ENCODE measurements around the gene ACHE.
A peak's percentile ranks its signal among the peaks of the same experiment; 100 is the strongest.

Gene ACHE

DNA sequence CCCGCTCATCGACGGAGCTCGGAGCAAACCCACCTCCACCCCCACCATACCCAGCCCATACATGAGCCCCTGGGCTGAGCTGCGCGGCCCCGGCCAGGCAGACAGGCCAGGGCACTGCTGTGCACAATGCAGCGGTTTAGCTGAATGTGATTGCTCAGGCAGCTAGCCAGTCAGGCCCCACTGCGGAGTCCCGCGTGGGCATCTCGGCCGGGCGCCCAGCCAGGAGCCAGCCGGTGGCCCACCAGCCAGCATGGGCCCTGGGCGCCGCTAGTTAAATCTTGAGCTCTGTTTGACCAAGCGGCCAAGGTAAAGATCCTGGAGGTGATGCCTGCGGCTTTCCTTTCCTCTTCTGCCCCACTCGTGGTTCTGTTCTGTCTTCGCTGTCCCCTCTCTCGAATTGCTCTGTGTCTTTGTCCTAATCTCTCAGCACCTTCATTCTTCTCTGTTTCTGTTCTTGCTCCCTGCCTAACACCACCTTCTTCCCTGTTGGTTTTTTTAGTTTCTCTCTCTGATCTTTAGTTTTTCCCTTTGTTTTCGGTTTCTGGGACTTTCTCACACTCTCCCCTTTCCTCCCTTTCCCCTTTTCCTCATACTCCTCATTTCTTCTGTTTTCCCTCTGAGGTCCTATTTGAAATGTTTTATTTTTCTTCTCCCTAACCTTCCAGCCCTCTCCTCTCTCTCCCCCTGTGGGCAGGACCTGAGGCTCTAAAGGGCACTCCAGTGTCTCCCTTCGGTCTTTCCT, 12.7 kb downstream of the ACHE start:
- no peak for TF ChIP-seq ZNF274 (IDR thresholded peaks at IDR 0.05; ENCODE audit: low read depth, low read length)

GRCh38 chr7:100882201-100882600, 13.5 kb downstream of the ACHE start:
- TF ChIP-seq ZNF274 (IDR thresholded peaks at IDR 0.05; ENCODE audit: low read depth, low read length): no peak
- no peak overlapping the region for H3K4me3 ChIP-seq (ENCODE audit: low read length)

More for the DNA sequence above, 12.7 kb downstream of the ACHE start:
- H3K4me3 ChIP-seq (ENCODE audit: low read length): no peak overlapping the region

DNA sequence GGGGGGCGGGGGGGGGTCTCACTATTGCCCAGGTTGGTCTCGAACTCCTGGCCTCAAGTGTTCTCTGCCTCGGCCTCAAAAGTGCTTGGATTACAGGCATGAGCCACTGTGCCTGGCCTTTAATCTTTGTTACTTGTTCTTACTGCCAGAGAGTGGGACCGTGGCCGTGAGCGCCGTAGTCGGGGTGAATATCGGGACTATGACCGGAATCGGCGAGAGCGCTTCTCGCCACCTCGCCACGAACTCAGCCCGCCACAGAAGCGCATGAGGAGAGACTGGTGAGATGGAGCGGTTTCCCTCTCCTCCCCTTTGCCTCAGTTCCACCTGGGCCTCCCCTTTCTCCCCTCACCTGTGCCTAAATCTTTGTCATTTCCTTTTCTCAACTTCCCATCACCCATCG, 14.6 kb downstream of the ACHE start:
- no peak for TF ChIP-seq ZNF274 (IDR thresholded peaks at IDR 0.05; ENCODE audit: low read depth, low read length)
- no peak overlapping the region for H3K4me3 ChIP-seq (ENCODE audit: low read length)

DNA sequence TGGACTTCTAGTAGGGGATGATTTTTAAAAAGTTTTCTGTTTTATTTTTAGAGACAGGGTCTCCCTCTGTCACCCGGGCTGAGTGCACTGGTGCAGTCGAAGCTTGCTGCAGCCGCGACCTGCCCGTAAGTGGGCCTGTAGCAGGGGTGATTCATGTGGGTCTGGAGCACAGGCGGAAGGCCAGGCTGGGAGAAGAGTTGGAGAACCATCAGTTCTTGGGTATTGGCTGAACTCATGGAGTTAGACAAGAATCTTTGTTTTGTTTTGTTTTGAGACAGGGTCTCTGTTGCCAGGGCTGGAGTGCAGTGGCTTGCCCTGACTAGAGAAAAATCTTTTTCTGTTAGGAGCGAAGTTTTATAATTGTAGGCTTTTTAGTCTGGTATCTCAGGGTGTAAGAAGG, 15.0 kb downstream of the ACHE start:
- no peak overlapping the region for H3K4me3 ChIP-seq (ENCODE audit: low read length)
- no peak for TF ChIP-seq ZNF274 (IDR thresholded peaks at IDR 0.05; ENCODE audit: low read depth, low read length)

DNA sequence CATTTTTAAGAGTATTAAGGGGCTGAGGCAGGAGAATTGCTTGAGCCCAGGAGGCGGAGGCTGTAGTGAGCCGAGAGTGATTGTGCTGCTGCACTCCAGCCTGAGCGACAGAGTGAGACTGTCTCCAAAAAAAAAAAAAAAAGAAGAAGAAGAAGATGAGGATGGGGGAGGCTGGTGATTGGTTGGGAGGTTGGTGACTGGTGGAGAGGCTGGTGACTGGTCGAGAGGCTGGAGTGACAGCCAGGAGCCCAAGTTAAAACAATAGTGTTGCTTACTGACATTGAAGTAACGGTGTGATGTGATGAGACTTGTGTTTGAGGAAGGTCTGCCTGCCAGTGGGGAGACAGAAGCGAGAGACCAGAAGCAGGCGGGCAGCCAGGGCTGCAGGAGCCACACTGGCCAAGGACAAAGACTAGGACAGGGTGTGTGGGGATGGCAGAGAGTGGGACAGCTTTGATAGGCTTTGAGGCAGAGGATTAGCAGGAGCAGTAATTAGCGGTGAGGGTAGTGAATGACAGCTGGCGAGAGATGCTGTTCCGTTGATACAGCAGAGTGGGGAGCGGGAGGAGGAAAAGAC, 15.9 kb downstream of the ACHE start:
- no peak for TF ChIP-seq ZNF274 (IDR thresholded peaks at IDR 0.05; ENCODE audit: low read depth, low read length)
- H3K4me3 ChIP-seq (ENCODE audit: low read length): no peak overlapping the region

- TF ChIP-seq ZNF274 (IDR thresholded peaks at IDR 0.05; ENCODE audit: low read depth, low read length): no peak
- H3K4me3 ChIP-seq (ENCODE audit: low read length): no peak overlapping the region
Measured at GRCh38 chr7:100878685-100879084, 17.0 kb downstream of the ACHE start.

DNA sequence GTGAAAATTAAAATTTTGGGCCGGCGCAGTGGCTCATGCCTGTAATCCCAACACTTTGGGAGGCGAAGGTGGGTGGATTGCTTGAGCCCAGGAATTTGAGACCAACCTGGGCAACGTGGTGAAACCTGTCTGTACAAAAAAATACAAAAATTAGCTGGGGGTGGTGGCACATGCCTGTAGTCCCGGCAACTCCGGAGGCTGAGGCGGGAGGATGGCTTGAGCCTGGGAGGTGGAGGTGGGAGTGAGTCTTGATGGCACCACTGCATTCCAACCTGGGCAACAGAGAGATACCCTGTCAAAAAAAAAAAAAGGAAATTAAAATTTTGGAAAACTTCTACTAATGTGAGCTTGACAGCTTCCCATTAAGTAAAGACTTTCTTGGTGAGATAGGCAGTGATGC, 17.7 kb downstream of the ACHE start:
- TF ChIP-seq ZNF274 (IDR thresholded peaks at IDR 0.05; ENCODE audit: low read depth, low read length): no peak
- H3K4me3 ChIP-seq (ENCODE audit: low read length): no peak overlapping the region

DNA sequence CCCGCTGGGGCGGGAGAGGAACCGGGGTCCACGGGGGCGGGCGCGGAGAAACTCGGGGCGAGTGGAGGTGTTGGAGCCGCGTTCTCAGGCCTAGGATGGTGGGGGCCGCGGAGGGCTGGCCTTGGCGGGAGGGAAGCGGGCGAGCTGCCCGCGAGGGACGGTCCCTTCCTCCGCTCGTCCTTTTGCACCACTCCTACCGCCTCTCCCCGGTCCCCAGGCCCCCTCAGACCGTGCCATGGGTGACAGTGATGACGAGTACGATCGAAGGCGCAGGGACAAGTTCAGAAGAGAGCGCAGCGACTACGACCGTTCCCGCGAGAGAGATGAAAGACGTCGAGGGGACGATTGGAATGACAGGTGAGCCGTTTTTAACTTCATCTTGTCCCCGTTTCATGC, 20.3 kb downstream of the ACHE start:
- peak overlapping the region; percentile 97 for H3K4me3 ChIP-seq (ENCODE audit: low read length)
- no peak for TF ChIP-seq ZNF274 (IDR thresholded peaks at IDR 0.05; ENCODE audit: low read depth, low read length)

DNA sequence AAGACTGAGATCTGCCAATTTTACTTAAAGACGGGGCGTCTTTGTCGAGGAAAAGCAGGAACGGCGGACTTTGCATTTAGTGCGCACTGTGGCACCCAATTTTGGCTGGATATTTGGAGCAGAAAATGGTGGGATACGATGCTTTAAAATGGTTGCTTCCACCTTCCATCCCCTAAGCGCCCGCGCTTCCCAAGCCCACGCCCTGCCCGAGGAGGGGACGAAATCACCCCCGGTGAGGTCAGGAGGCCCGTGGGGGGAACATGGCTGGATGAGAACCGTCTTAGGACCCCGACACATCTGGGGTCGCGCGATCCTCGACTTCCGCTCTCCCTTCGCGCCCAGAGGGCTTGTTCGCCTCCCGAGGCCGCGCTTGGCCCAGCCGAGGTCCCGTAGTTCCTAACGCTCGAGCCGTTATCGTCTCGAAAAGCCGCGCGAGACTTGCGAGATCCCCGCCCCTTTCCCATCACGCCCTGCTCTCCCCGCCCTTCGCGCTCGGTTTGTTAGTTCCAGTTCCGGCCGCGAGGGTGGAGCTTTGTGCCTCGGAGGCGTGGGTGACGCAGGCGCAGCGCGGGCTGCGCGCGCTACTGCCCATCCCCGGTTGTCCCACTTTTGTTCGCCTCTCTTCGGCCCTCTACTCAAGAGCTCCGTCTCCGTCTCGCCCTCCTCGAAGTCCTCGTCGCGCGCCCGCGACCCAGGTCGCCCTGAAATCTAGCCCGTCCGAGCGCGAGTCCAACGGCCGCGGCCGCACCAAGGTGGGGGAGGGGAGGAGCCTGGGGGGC, 20.9 kb downstream of the ACHE start, which contains the start of gene SRRT:
SRRT (plus strand) TSS at position 527 of the 779 bp plus-strand sequence. CDS start 488 bp downstream, outside the sequence.
- no peak for TF ChIP-seq ZNF274 (IDR thresholded peaks at IDR 0.05; ENCODE audit: low read depth, low read length)
- peak within 1 kb of the TSS; percentile 97 for H3K4me3 ChIP-seq (ENCODE audit: low read length)

DNA sequence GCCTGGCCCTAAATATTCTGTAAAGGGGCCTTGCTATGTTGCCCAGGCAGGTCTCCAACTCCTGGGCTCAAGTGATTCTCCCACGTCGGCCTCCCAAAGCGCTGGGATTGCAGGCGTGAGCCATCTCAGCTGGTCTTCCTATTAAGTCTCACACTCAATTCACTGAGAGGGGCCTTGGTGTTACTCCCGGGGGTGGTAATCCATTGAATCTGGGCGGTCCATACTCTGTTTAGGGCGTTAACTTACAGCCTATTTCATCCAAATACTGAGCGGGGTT, 21.4 kb downstream of the ACHE start:
- TF ChIP-seq ZNF274 (IDR thresholded peaks at IDR 0.05; ENCODE audit: low read depth, low read length): no peak
- H3K4me3 ChIP-seq (ENCODE audit: low read length): peak overlapping the region; percentile 75

DNA sequence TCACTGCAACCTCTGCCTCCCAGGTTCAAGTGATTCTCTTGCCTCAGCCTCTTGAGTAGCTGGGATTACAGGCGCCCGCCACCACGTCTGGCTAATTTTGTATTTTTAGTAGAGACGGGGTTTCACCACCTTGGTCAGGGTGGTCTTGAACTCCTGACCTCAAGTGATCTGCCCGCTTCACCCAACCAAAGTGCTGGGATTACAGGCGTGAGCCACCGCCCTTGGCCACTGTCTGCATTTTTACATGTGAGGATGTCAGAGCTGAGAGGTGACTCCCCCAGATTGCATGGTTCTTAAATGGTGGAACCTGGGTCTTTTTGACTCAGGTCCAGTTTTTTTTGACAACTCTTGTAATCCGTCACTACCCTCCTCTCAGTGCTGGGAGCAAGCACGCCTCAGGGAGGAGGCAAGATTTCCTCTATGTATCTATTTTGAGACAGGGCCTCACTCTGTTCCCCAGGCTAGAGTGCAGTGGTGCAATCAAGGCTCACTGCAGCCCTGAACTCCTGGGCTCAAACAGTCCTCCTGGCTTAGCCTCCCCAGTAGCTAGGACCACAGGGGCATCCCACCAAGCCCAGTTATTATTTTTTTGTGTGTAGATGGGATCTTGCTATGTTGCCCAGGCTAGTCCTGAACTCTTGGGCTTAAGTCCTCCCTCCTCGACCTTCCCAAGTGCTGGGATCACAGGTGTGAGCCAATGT, 21.9 kb downstream of the ACHE start:
- no peak for TF ChIP-seq ZNF274 (IDR thresholded peaks at IDR 0.05; ENCODE audit: low read depth, low read length)

DNA sequence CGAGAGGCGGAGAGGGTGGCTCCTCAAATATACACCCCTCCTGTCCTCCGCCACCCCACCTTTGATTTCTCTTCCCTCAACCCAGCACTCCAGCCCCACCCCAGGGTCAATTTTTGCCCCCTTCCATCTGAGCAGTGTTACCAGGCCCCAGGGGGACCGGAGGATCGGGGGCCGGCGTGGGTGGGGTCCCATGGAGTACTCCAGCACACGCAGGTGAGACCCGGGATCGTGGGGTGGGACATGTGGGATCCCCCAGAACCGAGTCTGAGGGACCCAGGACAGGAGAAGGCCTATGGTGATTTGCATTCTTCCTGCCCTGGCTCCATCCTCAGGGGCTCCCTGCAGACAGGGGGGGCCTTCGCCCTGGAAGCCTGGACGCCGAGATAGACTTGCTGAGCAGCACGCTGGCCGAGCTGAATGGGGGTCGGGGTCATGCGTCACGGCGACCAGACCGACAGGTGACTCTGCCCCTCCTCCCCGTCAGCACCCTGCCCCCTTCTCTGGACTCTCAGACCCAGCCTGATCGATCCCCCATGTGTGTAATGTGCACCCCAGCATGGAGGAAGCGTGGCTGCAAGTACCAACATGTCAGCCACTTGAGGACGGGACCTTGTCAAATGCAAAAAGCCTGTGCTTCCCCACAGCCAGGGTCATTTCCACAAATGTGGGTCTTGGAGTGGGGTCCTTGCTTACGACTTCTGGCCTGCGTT, 27.8 kb downstream of the ACHE start:
- no peak for TF ChIP-seq ZNF274 (IDR thresholded peaks at IDR 0.05; ENCODE audit: low read depth, low read length)

More for the DNA sequence above, 21.9 kb downstream of the ACHE start:
- peak overlapping the region; percentile 75; the same call in 1 of the 2 replicates for H3K4me3 ChIP-seq (ENCODE audit: low read length)

DNA sequence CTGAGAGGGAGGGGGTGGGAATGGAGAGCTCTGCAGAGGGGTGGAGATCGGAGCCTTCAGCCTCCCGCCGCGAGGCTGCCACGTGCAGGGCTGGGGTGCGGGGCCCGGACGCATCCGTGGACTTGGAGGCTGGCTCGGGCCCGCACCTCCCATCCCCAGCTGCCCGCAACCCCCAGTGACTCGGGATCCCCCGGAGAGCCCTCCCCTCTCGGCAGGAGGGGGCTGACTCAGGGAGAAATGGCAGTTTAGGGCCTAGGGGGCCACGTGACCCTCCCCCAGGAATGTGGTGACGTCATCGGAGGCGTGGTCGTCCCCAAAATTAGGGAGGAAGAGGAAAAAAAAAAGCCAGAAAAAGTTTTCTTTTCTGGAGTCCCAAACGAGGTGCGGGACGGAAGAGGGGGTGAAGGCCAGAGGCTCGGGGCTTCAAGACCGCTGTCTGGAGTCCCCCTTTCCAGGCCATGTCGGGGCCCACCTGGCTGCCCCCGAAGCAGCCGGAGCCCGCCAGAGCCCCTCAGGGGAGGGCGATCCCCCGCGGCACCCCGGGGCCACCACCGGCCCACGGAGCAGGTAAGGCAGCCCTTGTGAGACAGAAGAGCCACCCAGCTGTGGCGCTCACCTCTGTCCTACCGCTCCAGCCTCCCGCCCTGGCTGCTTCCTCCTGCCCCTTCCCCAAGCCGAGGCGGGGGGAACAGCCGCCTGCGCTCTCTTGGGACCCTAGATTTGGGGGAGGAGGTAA, 28.5 kb downstream of the ACHE start, which contains the start of gene TRIP6:
TRIP6 (plus strand) TSS at position 348 of the 736 bp plus-strand sequence; CDS start at position 459, 111 bp downstream.
- H3K4me3 ChIP-seq (ENCODE audit: low read length): peak within 1 kb of the TSS; percentile 86
- no peak for TF ChIP-seq ZNF274 (IDR thresholded peaks at IDR 0.05; ENCODE audit: low read depth, low read length)

More for the DNA sequence above, 27.8 kb downstream of the ACHE start:
- H3K4me3 ChIP-seq (ENCODE audit: low read length): peak overlapping the region; percentile 86
